NCI-H1048 (cell line): ENCODE measurements around the gene RNU6-9.

Experiments used
- DNase-seq: peaks from one replicate; lab custom pipeline; 2025; lab: John Stamatoyannopoulos, UW

RNU6-9 gene

GRCh38 chr19:919199-920050, 26.1 kb downstream of the RNU6-9 start:
- DNase-seq, result no peak

DNA sequence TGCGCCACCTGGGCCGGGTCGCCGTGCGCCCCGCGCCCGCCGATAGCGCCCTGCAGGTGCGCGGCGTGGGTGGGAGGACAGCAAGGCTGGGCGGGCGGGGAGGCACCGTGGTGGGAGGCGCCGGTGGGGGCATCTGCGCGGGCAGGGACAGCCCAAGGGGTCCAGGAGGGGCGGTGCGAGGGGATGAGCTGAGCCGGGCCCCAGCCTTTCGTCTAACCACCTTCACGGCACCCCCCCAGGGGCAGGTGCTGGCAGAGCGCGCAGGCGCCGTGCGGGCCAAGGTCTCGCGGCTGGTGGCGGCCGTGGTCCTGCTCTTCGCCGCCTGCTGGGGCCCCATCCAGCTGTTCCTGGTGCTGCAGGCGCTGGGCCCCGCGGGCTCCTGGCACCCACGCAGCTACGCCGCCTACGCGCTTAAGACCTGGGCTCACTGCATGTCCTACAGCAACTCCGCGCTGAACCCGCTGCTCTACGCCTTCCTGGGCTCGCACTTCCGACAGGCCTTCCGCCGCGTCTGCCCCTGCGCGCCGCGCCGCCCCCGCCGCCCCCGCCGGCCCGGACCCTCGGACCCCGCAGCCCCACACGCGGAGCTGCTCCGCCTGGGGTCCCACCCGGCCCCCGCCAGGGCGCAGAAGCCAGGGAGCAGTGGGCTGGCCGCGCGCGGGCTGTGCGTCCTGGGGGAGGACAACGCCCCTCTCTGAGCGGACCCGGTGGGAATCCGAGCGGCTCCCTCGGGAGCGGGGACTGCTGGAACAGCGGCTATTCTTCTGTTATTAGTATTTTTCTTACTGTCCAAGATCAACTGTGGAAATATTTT, 27.0 kb downstream of the RNU6-9 start:
- DNase-seq, result no peak

GRCh38 chr19:924553-925086, 31.3 kb downstream of the RNU6-9 start:
- DNase-seq, result no peak

DNA sequence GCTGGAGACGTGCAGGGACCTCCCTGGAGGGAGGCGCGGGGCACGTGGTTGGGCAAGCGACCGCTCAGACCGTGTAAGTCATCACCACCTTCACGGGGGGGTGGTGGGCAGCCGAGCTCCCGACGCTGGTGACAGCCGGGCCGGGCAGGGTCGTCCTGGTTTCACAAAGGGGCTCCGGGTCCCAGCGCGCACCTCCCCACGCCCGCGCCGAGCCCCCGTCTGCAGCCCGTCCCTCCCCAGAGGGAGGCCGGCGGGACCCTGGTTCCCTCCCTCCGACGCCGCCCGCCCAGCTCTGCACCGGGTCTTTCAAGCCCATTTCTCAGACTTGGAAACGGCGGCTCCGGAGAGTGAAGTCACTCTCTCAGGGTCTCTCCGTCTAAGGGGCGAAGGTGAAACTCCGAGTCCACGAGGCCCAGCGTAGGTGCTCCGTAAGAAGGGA, 31.8 kb downstream of the RNU6-9 start:
- DNase-seq, result no peak

GRCh38 chr19:925526-926322, 32.4 kb downstream of the RNU6-9 start, which contains the start of gene ARID3A:
ARID3A (plus strand) TSS chr19:926035; CDS start chr19:929529, 3,494 bp downstream.
- DNase-seq, result peak; percentile 62

- DNase-seq, result no peak
Observed at GRCh38 chr19:926323-926588, 33.0 kb downstream of the RNU6-9 start.

DNA sequence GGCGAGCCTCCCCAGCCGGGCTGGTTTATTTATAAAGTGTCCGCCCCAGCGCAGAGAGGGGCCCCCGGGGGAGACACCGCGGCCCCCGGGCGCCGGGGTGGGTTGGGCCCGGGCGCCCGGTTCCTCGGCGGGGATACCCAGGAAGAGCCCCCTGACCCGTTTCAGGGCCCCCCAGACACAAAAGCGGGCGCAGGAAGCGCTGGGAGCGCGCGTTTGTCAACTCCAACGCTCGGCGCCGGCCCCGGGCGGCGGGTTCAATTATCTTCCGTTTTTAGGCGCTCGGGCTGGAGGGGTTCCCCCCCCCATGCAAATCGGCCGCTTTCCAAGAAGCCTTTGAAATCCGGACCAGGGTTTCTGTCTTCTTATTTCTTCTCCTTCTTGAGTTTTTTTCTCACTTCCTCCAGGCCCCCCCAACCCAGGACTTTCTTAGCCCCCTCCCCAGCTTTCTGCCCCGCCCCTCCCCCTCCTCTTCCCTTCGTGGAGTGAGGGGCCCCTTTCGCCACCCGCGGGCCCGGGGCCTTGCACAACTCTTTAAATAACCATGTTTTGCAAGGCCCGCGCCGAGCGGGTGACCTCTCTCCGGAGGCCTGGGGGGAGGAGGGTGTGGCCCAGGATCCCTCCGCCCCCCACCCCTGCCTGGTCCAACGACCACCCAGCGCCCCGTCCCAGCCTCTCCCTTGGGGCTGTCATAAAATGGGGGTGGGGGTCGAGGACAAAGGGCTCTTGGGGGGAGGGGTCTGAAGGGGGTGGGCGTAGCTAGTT, 33.5 kb downstream of the RNU6-9 start:
- no peak for DNase-seq

DNA sequence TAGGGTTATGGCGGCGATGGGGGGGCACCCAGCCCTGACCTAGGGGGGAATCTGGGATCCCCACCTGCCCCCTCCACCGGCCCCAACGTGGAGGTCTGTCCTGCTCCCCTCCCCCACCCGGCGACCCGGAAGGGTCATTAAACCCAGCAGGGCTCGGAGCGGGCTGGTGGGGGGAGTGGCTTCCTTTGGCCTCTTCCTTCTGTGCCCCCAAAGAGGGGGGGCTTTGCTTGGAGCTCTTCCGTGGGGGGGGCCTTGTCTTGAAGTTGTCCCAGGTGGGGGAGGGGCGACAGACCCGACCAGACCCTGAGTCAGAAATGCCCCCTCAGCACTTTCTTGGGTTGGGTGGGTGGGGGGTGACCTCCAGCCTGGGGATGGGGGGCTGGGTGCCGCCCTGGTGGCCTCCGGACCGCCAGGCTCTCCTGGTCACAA, 34.1 kb downstream of the RNU6-9 start:
- DNase-seq, result no peak

DNA sequence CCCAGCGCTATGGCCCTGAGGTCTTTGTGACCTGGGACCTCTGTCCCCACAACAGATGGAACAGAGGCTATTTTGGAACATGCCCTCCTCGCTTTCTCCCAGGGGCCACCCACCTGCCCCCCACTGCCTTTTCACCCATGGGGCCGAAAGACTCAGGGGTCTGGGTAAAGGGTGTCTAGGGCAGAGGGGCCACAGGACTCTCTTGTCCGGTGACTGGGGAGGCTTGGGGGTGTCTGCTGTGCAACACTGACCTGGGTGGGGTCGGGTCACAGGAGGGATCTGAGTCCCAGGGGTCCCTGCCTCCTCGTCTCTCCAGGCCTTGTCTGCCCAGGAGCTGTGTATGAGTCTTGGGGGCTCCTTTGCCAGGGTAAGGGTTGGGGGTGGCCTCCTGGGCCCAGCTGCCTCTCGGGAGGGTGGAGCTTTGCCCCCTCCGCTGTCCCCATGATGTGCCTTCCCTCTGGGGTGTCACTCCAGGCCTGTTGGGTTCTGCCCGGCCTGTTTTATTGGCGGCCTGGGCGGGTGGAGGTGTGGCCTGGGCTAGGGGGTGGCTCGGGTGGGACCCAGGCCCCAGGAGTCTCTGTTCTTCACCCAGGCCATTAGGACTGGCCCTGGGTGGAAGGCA, 34.6 kb downstream of the RNU6-9 start:
- no peak for DNase-seq

GRCh38 chr19:928471-929202, 35.4 kb downstream of the RNU6-9 start:
- DNase-seq, result no peak

- DNase-seq, result no peak
Observed at GRCh38 chr19:929203-929890, 36.1 kb downstream of the RNU6-9 start.

- DNase-seq, result no peak
Observed at GRCh38 chr19:929891-930258, 36.6 kb downstream of the RNU6-9 start.

DNA sequence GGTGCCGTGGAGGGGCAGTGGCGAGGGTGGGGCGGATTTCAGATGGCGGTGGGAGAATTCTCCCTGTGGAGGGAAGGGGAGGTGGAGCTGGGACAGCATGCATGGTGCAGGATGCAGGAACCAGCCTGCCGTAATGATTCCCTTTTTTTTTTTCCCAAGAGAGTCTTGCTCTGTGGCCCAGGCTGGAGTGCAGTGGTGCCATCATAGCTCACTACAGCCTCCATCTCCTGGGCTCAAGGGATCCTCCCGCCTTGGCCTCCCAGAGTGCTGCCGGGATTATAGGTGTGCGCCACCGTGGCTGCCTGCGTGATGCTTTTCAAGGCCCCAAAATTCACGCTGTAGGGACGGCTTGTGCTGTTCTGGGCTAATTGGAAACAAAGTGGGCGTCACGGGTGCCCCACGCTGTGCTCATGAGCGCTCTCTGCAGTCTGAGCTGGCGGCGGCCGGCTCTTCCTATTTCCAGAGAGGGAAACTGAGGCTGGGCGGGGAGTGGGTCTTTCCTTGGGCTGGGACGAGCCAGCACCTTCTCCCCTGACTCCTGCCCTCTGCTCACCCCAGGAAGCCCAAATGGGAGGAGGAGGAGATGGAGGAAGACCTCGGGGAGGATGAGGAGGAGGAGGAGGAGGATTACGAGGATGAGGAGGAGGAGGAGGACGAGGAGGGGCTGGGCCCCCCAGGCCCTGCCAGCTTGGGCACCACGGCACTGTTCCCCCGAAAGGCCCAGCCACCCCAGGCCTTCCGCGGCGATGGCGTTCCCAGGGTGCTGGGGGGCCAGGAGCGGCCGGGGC, 38.8 kb downstream of the RNU6-9 start:
- no peak for DNase-seq

GRCh38 chr19:932648-933552, 39.6 kb downstream of the RNU6-9 start:
- DNase-seq, result no peak

DNA sequence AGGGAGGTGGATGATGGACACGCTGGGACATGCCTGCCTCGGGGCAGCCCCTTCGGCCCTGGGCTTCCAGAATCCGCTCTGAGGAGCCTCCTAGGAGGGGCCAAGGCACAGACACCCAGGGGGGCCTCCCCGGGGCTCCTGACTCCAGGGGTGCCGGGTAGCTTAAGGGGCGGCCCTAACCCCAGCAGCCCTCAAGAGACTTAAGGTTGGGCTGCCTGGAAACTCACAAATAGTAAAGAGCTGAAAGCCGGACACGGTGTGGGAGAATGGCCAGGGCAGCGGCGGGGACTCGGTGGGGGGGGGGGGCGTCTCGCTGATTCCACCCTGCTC, 40.2 kb downstream of the RNU6-9 start:
- no peak for DNase-seq

- DNase-seq, result no peak
Observed at GRCh38 chr19:934197-934840, 41.0 kb downstream of the RNU6-9 start.

- no peak for DNase-seq
Observed at GRCh38 chr19:934865-935479, 41.7 kb downstream of the RNU6-9 start.
